Hematopoietic multipotent progenitor cell treated with erythropoietin and hydrocortisone succinate and interleukin-3 and kit ligand, for 4 days (in vitro differentiated cells): ENCODE results near the gene SLC35A3.
"Not testable (repeated sequence)": the region's sequence is repeated elsewhere in the genome, so short reads cannot be mapped to it uniquely, and the experiment has no call there.

Experiments used
- DNase-seq: peaks from one replicate; pipeline ENCODE4 v3.0.0-alpha.2; 2015

The SLC35A3 gene

GRCh38 chr1:100037656-100037926 lies 67.8 kb downstream of the SLC35A3 start:
- no peak for DNase-seq

GRCh38 chr1:100037927-100038659 lies 68.3 kb downstream of the SLC35A3 start:
- peak; percentile 96 for DNase-seq

DNA sequence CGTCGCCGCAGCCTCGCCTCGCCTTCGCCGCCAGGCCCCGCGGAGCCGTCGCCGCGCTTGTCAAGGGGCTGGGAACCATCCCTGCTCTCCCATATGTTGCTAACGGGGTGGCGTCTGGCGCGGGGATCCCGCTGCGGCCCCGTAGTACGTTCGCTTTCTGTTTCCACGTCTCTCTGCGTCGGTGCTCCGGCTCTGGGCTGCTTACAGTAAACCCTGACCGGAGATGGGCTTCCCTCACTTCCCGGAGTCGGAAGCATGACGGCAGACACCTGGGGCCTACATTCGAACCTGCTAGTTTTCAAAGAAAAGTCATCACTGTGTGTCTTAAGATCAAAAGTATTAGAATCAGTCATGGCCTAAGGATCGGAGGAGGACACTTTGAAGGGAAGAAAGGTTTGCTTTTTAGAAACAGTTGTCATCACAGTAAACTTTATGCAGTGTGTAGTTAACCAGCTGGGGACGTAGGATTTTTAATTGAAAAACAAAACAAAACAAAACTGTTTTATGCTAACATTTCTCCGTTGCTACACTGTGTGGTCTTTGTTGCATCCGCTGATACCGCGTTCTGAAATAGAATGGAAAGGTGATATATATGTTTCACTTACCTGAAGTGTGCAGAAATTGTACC lies 69.0 kb downstream of the SLC35A3 start:
- peak; percentile 79 for DNase-seq

- no peak for DNase-seq
Measured at GRCh38 chr1:100039591-100039990, 69.8 kb downstream of the SLC35A3 start.

GRCh38 chr1:100045206-100045605 lies 75.4 kb downstream of the SLC35A3 start:
- DNase-seq, result no peak

DNA sequence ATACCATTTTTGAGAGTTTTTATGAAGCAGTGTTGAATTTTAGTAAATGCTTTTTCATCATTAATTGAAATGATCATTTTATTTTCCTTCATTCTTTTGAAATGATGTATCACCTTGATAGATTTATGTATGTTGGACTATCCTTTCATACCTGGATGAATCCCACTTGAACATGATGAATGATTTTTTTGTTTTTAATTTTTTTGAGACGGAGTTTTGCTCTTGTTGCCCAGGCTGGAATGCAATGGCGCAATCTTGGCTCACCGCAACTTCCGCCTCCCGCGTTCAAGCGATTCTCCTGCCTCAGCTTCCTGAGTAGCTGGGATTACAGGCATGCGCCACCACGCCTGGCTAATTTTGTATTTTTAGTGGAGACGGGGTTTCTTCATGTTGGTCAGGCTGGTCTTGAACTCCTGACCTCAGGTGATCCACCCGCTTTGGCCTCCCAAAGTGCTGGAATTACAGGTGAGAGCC lies 77.5 kb downstream of the SLC35A3 start:
- not testable (repeated sequence) for DNase-seq

GRCh38 chr1:100050139-100050538 lies 80.3 kb downstream of the SLC35A3 start:
- peak; percentile 48 for DNase-seq

DNA sequence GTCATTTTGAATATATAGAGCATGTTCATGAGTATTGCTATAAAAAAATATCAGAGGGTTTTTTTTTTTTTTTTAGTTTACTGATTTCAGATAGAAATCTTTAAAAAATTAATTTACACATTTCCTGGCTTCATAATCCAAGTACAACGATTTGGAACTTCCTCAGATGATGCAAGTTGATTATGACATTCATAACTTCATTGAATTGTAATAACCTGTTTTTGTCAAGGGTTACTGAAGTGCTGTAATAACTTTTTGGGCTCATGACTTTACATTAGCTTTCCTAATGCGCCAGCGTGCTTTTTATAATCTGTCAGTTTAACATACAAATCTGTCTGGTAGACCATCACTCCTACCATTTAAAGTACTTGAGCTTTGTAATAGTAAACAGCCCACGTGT lies 81.6 kb downstream of the SLC35A3 start:
- DNase-seq, result peak; percentile 29

DNA sequence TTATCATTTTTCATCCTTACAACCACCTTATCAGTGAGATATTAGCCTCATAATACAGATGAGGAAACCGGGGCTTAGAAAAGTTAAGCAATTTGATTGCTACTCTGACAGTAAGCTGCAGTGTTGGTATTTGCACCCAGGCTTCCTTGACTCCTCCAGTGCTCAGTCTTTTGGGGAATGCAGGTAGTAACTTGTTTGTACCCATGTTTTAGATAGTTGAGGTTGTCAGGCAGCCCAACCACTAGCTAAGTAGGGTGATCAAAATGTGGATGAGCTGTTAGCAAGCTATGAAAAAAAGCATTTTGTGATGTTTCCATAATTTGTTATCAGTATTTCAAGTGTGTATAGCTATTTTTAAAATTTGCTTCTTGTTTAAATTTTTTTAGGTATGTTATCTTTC lies 82.1 kb downstream of the SLC35A3 start:
- DNase-seq, result peak; percentile 15

DNA sequence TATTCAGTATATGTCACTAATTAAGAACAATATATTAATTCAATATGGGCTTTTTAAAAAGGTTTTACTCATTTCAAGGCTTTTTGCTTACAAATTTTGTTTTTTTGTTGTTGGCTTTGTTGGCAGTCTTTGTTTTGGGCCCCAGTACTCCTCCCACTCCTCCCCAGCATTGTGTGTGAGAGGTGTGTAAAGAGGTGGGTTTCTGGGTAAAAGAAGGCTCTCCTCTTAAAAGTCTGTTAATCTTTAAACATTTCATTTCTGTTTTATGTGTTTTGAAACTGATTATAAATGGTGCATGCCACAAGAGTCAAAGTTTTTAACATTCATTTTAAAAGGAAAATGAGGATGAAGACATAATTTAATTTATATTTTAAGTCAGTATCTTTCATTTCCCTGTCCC lies 83.3 kb downstream of the SLC35A3 start:
- DNase-seq, result no peak

- DNase-seq, result no peak
Measured at GRCh38 chr1:100053727-100054126, 83.9 kb downstream of the SLC35A3 start.

- peak; percentile 54 for DNase-seq
Measured at GRCh38 chr1:100061681-100062080, 91.9 kb downstream of the SLC35A3 start.

- no peak for DNase-seq
Measured at GRCh38 chr1:100065183-100065968, 95.6 kb downstream of the SLC35A3 start.

DNA sequence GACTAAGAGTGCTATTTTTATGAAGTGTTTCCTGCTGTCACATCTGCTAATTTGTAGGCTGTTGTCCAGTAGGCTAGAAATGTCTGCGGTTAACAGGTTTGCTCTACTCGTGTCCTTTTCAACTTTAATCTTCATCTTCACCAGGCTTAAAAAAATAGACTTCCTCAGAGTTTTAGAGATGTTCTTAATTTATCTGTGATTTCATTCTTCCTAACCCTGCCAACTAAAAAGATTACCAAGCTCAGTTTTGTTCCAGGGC lies 96.1 kb downstream of the SLC35A3 start:
- DNase-seq, result no peak

- DNase-seq, result no peak
Measured at GRCh38 chr1:100070201-100070939, 100.6 kb downstream of the SLC35A3 start.

DNA sequence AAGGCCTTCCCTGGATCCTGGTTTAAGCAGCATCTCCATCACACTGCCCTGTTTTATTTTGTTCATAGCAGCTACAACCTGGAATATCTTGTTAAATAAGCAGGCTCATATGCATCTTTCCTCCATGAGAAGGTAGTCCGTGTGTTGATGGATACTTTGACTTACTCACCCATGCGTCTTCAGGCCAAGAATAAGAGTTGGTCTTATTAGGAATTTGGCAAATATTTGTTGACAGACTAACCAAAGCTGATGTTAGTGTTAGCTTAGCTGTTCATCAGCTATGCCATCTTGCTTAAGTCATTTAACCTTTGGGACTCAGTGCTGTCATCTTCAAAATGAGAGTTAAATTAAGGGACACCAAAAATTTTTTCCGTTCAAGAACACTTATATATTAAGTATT lies 103.7 kb downstream of the SLC35A3 start:
- no peak for DNase-seq

DNA sequence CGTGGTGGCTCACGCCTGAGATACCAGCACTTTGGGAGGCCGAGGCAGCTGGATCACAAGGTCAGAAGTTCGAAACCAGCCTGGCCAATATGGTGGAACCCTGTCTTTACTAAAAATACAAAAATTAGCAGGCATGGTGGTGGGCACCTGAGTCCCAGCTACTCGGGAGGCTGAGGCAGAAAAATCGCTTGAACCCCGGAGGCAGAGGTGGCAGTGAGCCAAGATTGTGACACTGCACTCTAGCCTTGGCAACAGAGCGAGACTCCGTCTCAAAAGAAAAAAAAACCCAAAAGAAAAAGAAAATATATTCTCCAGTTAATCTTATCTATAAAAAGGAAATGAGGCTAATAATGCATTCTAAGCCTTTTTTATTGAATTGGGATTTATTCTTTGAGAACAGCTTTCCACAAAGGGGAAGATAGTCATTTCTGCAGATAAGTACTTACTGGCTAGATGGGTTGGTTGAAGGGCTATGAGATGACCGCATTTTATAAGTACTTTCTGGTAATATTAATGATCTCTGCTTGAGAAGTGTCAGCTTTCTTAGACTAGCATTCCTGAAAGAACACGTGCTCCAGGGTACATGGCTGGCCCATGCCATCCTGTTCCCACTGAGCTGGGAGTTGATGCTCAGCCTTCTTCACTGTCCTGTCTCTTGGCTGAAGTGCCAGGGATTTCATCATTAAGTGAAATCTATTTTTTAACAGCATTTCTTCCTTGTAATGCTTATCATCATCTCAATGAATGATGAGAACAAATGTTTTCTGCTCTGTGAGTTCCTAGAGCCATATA lies 105.0 kb downstream of the SLC35A3 start:
- DNase-seq, result no peak

DNA sequence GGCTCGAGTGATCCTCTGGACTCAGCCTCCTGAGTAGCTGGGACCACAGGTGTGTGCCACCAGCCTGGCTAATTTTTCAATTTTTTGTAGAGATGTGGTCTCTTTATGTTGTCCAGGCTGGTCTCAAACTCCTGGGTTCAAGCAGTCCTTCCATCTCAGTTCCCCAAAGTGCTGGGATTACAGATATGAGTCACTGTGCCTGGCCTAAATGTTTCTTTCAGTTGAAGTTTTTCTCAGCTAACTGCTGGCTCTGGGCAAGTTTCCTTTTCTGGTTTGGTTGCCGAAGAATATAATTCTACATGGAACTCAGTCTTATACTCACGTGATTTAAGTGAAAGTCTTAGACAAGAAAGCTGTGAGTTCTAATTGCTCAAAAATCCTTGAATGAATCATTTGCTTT lies 106.0 kb downstream of the SLC35A3 start:
- DNase-seq, result no peak

GRCh38 chr1:100076319-100076718 lies 106.5 kb downstream of the SLC35A3 start:
- no peak for DNase-seq

- no peak for DNase-seq
Measured at GRCh38 chr1:100076744-100077143, 106.9 kb downstream of the SLC35A3 start.

DNA sequence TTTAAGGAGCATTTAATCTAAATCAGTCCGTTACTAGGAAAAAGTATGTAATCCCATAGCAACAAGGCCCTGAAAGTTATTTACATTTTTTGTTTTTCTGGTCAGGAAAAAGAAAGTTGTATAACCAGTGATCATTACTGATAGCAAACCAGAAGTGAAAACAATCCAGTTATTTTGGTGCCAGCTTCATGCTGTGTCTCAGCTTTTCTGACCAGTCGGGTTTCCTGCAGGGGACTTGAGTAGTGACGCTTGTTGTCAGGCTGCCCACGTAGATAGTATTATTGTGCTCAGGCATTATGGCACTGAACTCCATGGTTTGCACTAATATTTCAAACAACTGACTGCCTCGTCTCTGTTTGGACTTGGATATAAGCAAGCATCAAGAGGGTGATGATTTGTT lies 107.7 kb downstream of the SLC35A3 start:
- DNase-seq, result no peak

GRCh38 chr1:100080331-100080730 lies 110.5 kb downstream of the SLC35A3 start:
- DNase-seq, result no peak
